GM19324 (cell line): Measurements from ENCODE around the gene CDH4.

ENCODE experiments used
- ATAC-seq: cut with Tn5 transposase; IDR thresholded peaks from one replicate; pipeline ENCODE4 v1.9.1; 2021; ENCODE audit warnings: mild to moderate bottlenecking, moderate library complexity; ENCODE audit not compliant: unreplicated experiment, low FRiP score

Gene CDH4

DNA sequence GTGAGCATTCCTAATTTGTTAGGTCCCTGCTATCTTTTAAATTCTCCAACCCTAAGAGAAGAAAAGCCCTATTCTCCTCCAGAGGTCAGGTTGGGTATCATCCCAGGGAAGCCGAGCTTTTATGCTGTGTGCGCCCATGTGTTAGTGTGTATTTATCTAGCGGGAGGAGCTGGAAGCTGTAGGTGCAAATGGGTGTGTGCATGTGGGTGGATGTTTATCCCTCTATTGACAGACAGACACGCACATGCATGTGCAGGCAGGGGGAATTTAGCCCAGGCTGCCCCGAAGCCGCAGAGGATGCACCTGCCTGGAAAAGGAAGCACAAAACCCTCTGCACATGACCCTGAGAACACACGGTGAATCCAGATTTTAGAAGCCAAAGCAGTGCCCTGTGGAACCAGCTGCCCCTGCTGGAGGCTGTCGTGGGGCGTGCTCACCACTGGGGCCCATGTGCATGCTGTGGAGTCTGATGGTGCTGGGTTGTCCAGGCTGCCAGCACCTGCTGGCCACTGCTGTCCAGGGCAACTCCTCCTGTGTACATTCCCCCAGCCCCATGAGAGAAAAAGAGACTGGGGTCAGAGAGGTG lies 416.1 kb downstream of the CDH4 start:
- ATAC-seq = no peak

DNA sequence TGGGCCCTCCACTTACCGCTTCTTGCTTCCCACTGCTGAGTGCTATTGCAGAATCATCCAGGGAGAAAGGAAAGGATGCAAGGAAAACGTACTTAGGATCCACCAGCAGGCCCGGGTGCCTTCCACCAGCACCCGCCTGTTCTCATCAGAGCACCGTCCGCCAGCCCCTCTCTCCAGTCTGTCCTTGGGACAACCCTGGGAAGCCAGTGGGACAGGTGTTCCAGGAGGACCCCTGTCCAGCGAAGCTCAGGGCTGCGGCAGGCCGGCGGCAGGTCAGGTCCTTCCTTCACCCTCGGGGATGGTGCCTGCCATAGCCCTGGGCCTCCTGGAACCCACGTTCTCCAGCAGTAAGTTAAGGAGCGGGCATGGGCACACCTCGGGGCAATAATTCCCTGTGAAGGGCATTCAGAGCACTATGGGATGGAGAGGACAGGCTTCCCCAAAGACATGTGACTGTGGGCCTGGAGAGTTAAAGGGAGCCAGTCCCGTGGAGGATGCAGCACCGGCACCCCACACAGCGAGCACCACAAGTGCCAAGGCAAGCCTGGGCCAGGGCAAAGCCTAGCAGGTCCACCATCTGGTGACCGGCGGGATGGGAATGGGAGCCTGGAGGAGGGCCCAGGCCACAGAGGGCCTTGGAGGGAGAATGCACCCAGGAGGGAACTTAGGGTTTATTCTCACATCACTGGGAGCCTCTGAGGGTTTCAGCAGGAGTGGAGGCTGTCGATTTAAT lies 416.9 kb downstream of the CDH4 start:
- no peak for ATAC-seq

- no peak for ATAC-seq
Observed at GRCh38 chr20:61670274-61670673, 418.2 kb downstream of the CDH4 start.

GRCh38 chr20:61671559-61671958 lies 419.5 kb downstream of the CDH4 start:
- ATAC-seq = no peak

DNA sequence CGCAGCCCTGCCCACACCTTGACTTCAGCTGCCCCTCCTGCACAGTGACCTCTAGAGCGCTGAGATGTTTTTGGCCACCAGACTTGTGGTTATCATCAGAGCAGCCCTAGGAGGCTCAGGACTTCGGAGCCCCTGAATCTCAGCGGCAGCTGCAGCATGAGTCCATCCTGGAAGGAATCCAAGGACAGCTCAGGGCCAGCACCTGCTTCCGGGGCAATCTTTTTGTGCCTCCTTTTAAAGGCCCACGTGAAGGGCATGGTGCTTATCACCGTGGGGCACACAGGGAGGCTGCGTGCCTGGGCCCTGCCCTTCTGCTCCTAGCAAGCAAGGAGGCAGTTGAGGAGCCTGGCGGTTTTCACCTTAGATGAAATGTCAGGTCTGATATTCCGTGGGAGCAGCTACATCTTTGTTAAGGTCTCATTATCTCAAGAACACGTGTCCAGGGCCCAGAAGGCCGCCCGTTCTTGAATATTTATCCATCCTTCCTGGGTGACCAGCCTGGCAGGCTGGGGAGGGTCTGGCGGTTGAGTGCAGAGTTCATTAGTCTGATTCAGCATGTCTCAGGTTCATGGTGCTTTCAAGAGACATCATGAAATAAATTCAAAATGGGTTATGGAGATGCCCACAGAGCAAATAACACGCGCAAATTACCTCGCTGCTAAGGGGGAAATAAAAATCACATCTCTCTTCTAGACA lies 421.2 kb downstream of the CDH4 start:
- no peak for ATAC-seq

DNA sequence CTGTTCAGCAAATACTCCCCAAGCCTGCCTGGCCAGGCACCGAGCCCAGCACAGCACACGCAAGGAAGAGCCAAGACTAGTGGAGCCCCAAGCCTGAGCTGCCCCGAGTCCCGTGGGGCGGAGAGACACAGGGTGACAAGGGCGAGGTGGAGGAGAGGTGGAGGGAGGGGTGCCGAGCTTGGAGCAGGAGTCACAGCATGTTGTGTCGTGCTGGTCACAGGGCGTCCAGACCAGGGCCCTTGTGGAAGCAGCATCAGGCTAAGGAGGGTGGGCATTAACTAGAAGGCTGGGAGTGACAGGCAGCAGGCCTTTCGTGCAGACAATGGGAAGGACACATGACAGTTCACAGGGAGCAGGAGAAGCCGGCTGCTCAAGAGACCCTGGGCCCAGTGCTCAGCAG lies 422.1 kb downstream of the CDH4 start:
- ATAC-seq = no peak

DNA sequence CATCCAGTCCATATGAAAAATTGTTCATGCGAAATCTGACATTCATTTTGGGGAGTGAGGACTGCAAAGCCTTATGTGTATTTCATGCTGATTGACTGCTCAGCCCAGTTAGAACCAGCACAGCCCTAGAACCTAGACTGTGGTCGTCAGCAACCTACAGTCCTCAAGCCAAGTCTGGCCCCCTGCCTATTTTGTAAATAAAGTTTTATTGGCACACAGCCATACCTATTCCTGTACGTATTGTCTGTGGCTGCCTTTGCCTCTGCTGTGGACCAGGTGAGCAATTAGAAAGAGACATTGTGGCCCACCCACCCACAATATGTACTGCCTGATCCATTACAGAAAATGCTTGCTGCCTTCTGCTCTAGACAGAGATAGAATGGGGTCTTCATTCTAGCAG lies 422.6 kb downstream of the CDH4 start:
- ATAC-seq = no peak

DNA sequence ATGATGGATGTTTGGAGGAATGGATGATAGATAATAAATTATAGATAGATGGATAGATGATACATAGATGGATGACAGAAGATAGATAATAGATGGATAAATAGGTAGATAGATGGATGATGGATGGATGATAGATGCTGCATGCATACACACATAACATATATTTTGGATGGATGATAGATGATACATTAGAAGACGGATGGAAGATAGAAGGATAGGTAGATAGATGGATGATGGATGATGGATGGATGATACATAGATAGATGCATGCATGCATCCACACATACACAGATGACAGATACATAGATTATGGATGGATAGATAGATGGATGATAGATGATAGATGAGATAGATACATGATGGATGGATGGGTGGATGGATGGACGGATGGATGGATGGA lies 425.9 kb downstream of the CDH4 start:
- ATAC-seq = no peak

DNA sequence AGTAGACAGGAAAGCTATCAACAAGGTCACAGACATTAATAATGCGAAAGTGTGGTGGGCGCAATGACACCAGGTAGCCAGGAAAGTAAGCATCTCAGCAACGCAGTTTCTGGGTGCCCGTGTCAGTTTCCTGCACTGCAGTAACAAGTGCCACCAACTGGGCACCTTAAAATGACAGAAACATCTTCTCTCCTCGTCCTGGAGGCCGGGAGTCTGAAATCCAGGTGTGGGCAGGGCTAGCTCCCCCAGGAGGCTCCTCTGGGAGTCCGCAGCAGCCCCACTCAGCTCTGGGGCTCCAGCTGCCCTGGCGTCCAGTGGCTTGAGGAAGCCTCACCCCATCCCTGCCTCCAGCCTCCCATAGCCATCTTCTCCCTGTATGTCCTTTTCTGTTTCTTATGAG lies 426.4 kb downstream of the CDH4 start:
- no peak for ATAC-seq

- ATAC-seq = no peak
Observed at GRCh38 chr20:61679473-61679872, 427.4 kb downstream of the CDH4 start.

- ATAC-seq = no peak
Observed at GRCh38 chr20:61680096-61680495, 428.0 kb downstream of the CDH4 start.

GRCh38 chr20:61682114-61682995 lies 430.3 kb downstream of the CDH4 start:
- ATAC-seq = no peak

- no peak for ATAC-seq
Observed at GRCh38 chr20:61682996-61683681, 431.1 kb downstream of the CDH4 start.

DNA sequence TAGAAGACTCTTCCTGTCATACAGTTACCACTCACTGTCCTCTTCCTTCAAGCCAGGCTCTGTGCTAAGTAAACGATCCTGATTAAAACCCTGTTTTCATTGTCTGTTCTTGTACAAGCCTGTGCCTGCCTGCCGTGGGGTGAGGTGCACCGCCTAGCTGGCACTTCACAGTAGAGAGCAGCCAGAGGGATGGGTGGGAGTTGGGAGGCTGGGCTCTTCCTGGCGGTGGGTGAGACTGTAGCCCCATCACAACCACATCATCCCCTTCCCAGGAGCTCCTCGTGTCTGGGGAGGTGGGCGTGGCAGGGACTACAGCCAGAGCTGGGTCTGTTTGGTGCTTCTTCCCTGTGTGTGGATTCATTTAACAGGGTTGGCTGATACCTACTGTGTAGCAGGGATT lies 431.7 kb downstream of the CDH4 start:
- ATAC-seq = no peak

GRCh38 chr20:61684136-61684535 lies 432.1 kb downstream of the CDH4 start:
- ATAC-seq = no peak

GRCh38 chr20:61684583-61685235 lies 432.6 kb downstream of the CDH4 start:
- ATAC-seq = no peak

- ATAC-seq = no peak
Observed at GRCh38 chr20:61685462-61685861, 433.4 kb downstream of the CDH4 start.

- ATAC-seq = no peak
Observed at GRCh38 chr20:61686051-61686936, 434.2 kb downstream of the CDH4 start.

DNA sequence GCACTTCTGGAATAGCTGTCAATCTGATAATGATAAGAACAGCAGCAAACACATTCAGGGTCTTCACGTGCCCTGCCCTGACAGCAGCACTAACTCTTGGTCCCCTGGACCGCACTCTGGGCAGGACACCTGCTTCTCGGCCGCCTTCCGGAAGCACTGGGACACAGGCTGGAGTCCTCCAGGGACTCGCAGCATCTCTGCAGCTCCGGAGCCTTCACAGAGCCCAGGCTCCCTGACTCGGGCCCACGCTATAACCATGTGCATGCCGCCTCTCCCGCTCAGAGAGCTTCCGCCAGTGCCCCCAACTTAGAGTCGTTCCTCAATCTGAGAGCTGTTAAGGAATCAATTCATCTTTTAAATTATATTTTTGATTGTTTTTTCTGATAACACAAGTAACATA lies 436.4 kb downstream of the CDH4 start:
- no peak for ATAC-seq
